GM23338 (cell line): Measurements from ENCODE around the gene SAC3D1. TPM values are rescaled to one million over a fixed set of nuclear protein-coding genes. Genes with fewer than 3 reads are reported as not detected.

ENCODE experiments used
- ATAC-seq: fragments of 200-7000 bp; cut with Tn5 transposase; 3 replicates; pipeline ENCODE4 v1.9.1; 2020
- DNase-seq: peaks from one replicate; pipeline ENCODE4 v3.0.0-alpha.2; 2015; ENCODE audit warnings: low spot score
- H2AFZ ChIP-seq: fragments of 200-600 bp; sonication (generic); 2 replicates; pipeline ENCODE4 v1.8.0; 2016; ENCODE audit warnings: antibody characterized with exemption, mild to moderate bottlenecking, moderate library complexity
- H3F3A ChIP-seq: fragments of 200-600 bp; sonication (generic); replicated peaks from 2 replicates; pipeline ENCODE4 v1.8.0; 2017; ENCODE audit warnings: antibody characterized with exemption, mixed run types, low read depth
- H3K27ac ChIP-seq: fragments of 200-600 bp; sonication (generic); 2 replicates; pipeline ENCODE4 v1.6.1; 2016; ENCODE audit warnings: low read depth
- H3K27me3 ChIP-seq: fragments of 200-600 bp; sonication (generic); 2 replicates; pipeline ENCODE4 v1.8.0; 2016; ENCODE audit warnings: mild to moderate bottlenecking, mixed run types, moderate library complexity; ENCODE audit not compliant: insufficient read depth
- H3K36me3 ChIP-seq: fragments of 200-600 bp; sonication (generic); 2 replicates; pipeline ENCODE4 v1.8.0; 2016; ENCODE audit warnings: mild to moderate bottlenecking; ENCODE audit not compliant: insufficient read depth
- H3K4me1 ChIP-seq: fragments of 200-600 bp; sonication (generic); 2 replicates; pipeline ENCODE4 v1.8.0; 2016; ENCODE audit warnings: mild to moderate bottlenecking, moderate library complexity; ENCODE audit not compliant: insufficient read depth
- H3K4me2 ChIP-seq: fragments of 200-600 bp; sonication (generic); 2 replicates; pipeline ENCODE4 v1.7.1; 2017; ENCODE audit warnings: mixed run types
- H3K4me3 ChIP-seq: fragments of 200-600 bp; sonication (generic); 2 replicates; pipeline ENCODE4 v1.6.1; 2016; ENCODE audit warnings: mixed run types
- H3K79me2 ChIP-seq: fragments of 200-600 bp; sonication (generic); replicated peaks from 2 replicates; pipeline ENCODE4 v1.8.0; 2017; ENCODE audit warnings: mild to moderate bottlenecking; ENCODE audit not compliant: insufficient read depth
- H3K9me2 ChIP-seq: fragments of 200-600 bp; sonication (generic); 2 replicates; pipeline ENCODE4 v1.8.0; 2017; ENCODE audit not compliant: insufficient read depth
- H4K20me1 ChIP-seq: fragments of 200-600 bp; sonication (generic); replicated peaks from 2 replicates; pipeline ENCODE4 v1.8.0; 2017; ENCODE audit warnings: mild to moderate bottlenecking; ENCODE audit not compliant: insufficient read depth
- H3K27ac Mint-ChIP-seq: 2 replicates; pipeline ENCODE4 v1.8.0; 2020; ENCODE audit warnings: inconsistent platforms, mild to moderate bottlenecking, moderate library complexity, mixed read lengths
- H3K27me3 Mint-ChIP-seq: 3 replicates; pipeline ENCODE4 v1.8.0; 2022; ENCODE audit warnings: low read depth, mild to moderate bottlenecking, moderate library complexity, mixed read lengths, inconsistent platforms; ENCODE audit not compliant: insufficient read depth, poor library complexity
- H3K36me3 Mint-ChIP-seq: 3 replicates; pipeline ENCODE4 v1.8.0; 2021; ENCODE audit warnings: low read depth, mild to moderate bottlenecking, inconsistent platforms, moderate library complexity, mixed read lengths
- H3K4me1 Mint-ChIP-seq: 3 replicates; pipeline ENCODE4 v1.8.0; 2020; ENCODE audit warnings: mild to moderate bottlenecking, inconsistent platforms, mixed read lengths
- H3K4me3 Mint-ChIP-seq: 3 replicates; pipeline ENCODE4 v1.8.0; 2021; ENCODE audit warnings: moderate library complexity, mild to moderate bottlenecking, inconsistent platforms, mixed read lengths
- H3K9me3 Mint-ChIP-seq: 3 replicates; pipeline ENCODE4 v1.8.0; 2020; ENCODE audit warnings: moderate library complexity, mild to moderate bottlenecking, inconsistent platforms, mixed read lengths
- EZH2phosphoT487 ChIP-seq: fragments of 200-600 bp; sonication (generic); IDR thresholded peaks from one replicate; pipeline ENCODE4 v1.8.1; 2018; ENCODE audit warnings: antibody characterized with exemption; ENCODE audit not compliant: unreplicated experiment
- STAT1 ChIP-seq: IDR thresholded peaks from one replicate; pipeline ENCODE4 v1.6.1; 2016; ENCODE audit warnings: antibody characterized with exemption; ENCODE audit not compliant: unreplicated experiment
- ZNF114 ChIP-seq: fragments of 250-450 bp; sonication (Bioruptor Pico); IDR thresholded peaks from 2 replicates; pipeline ENCODE4 v1.5.0; 2020; ENCODE audit warnings: mild to moderate bottlenecking, moderate library complexity
- ZNF331 ChIP-seq: fragments of 250-450 bp; sonication (Bioruptor Pico); IDR thresholded peaks from 2 replicates; pipeline ENCODE4 v1.5.0; 2020; ENCODE audit warnings: low read depth, mild to moderate bottlenecking, moderate library complexity
- polyA plus RNA-seq: library from polyadenylated mRNA; unstranded; fragments of >200 nt; fragmentation: Nextera tagmentation; extraction: Ambion mirVana; gene quantifications from 2 replicates; pipeline ENCODE4 v1.2.1, GENCODE V29; 2016
- total RNA-seq: library from RNA; depleted of rRNA; stranded (reverse); fragments of >200 nt; shearing (Covaris generic); gene quantifications from 2 replicates; pipeline ENCODE4 v1.2.3, GENCODE V29; 2014
- TF ChIP-seq, protein P1 (sequence below): IDR thresholded peaks from one replicate; pipeline ENCODE4 v1.6.1; 2018; ENCODE audit warnings: antibody characterized with exemption; ENCODE audit not compliant: unreplicated experiment
- TF ChIP-seq, protein P2 (sequence below), 2 experiments: fragments of 200-600 bp in 1 of 2; sonication (generic) in 1 of 2; conservative IDR thresholded peaks; 2 replicates each; pipeline versions ENCODE4 v1.5.1 to v1.6.1; 2016 to 2017; ENCODE audit warnings: antibody characterized with exemption in 2 of 2, low read depth in 2 of 2, mild to moderate bottlenecking in 2 of 2, moderate library complexity in 1 of 2
- TF ChIP-seq, protein P3 (sequence below): IDR thresholded peaks from 2 replicates; pipeline ENCODE4 v1.6.1; 2016; ENCODE audit warnings: antibody characterized with exemption
- TF ChIP-seq, protein P4 (sequence below): fragments of 250-450 bp; sonication (Bioruptor Pico); IDR thresholded peaks from 2 replicates; pipeline ENCODE4 v1.5.0; 2020; ENCODE audit warnings: mild to moderate bottlenecking, moderate library complexity

Gene SAC3D1
- total and polyA plus RNA-seq, 2 experiments from 2014 or later: 21.6 to 30.3 TPM

DNA sequence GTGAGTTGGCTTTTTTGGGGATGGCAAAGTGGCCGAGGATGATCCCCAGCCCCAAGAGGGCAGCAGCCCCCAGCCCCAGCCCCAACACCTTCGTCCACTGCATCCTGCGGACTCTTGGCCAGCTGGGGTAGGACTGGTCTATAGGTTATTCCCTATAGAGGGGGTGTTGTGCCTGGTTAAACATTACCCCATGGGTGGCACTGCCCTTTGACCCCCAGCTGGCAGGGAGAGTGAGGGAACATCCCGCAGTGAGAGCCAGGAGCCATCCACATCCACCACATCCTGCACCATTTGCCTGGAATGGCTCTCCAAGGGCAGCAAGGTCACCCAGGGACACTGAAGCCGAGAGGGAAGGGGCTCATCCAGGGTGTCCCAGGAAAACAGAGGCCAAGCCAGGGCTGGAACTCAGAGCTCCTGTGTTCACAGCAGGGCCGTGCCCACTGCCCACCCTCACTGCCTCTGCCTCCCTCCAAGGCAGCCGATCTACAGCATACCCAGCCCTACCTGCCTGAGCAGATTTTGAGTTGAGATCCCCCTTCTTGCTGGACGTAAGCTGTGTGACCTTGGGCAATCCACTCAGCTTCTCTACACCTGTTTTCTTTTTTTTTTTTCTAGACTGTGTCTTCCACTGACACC, 17.5 kb downstream of the SAC3D1 start, which contains the start of gene NAALADL1 (continued):
- TF ChIP-seq, protein P1, sequence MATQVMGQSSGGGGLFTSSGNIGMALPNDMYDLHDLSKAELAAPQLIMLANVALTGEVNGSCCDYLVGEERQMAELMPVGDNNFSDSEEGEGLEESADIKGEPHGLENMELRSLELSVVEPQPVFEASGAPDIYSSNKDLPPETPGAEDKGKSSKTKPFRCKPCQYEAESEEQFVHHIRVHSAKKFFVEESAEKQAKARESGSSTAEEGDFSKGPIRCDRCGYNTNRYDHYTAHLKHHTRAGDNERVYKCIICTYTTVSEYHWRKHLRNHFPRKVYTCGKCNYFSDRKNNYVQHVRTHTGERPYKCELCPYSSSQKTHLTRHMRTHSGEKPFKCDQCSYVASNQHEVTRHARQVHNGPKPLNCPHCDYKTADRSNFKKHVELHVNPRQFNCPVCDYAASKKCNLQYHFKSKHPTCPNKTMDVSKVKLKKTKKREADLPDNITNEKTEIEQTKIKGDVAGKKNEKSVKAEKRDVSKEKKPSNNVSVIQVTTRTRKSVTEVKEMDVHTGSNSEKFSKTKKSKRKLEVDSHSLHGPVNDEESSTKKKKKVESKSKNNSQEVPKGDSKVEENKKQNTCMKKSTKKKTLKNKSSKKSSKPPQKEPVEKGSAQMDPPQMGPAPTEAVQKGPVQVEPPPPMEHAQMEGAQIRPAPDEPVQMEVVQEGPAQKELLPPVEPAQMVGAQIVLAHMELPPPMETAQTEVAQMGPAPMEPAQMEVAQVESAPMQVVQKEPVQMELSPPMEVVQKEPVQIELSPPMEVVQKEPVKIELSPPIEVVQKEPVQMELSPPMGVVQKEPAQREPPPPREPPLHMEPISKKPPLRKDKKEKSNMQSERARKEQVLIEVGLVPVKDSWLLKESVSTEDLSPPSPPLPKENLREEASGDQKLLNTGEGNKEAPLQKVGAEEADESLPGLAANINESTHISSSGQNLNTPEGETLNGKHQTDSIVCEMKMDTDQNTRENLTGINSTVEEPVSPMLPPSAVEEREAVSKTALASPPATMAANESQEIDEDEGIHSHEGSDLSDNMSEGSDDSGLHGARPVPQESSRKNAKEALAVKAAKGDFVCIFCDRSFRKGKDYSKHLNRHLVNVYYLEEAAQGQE: no peak
- TF ChIP-seq, protein P2, sequence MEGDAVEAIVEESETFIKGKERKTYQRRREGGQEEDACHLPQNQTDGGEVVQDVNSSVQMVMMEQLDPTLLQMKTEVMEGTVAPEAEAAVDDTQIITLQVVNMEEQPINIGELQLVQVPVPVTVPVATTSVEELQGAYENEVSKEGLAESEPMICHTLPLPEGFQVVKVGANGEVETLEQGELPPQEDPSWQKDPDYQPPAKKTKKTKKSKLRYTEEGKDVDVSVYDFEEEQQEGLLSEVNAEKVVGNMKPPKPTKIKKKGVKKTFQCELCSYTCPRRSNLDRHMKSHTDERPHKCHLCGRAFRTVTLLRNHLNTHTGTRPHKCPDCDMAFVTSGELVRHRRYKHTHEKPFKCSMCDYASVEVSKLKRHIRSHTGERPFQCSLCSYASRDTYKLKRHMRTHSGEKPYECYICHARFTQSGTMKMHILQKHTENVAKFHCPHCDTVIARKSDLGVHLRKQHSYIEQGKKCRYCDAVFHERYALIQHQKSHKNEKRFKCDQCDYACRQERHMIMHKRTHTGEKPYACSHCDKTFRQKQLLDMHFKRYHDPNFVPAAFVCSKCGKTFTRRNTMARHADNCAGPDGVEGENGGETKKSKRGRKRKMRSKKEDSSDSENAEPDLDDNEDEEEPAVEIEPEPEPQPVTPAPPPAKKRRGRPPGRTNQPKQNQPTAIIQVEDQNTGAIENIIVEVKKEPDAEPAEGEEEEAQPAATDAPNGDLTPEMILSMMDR (conservative IDR thresholded peaks at IDR 0.05; ENCODE audit: low read depth in 2 of 2): no peak
- TF ChIP-seq, protein P3, sequence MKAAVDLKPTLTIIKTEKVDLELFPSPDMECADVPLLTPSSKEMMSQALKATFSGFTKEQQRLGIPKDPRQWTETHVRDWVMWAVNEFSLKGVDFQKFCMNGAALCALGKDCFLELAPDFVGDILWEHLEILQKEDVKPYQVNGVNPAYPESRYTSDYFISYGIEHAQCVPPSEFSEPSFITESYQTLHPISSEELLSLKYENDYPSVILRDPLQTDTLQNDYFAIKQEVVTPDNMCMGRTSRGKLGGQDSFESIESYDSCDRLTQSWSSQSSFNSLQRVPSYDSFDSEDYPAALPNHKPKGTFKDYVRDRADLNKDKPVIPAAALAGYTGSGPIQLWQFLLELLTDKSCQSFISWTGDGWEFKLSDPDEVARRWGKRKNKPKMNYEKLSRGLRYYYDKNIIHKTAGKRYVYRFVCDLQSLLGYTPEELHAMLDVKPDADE: no peak
- TF ChIP-seq STAT1 (no peak), EZH2phosphoT487 (no peak), ZNF331 (no peak)

DNA sequence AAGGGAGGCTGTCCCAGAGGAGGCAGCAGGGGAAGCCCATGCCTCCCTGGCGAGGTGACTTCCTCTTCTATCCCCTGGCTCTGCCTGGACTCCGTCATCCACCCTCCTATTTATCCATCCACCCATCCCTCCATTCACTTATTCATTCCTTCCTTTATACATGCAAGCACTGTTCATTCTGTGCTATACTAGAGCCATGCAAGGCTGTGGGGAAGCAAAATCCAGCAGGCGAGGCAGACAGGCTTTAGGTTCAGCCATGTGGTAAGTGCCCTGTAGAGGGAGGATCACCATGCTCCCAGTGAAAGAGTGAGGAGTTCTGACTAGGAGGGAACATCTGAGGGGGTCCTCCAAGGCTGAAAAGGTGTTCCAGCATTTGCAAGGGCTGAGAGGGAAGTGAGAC, 18.5 kb downstream of the SAC3D1 start:
- no peaks in the 10 kb centered on the region for H3K27me3 ChIP-seq
- no peaks in the 10 kb centered on the region for H3F3A ChIP-seq
- H3K4me2 ChIP-seq: no peak overlapping the region
- ATAC-seq: no peak
- no peak overlapping the region for H3K27ac Mint-ChIP-seq
- H3K36me3 Mint-ChIP-seq: no peaks in the 10 kb centered on the region
- no peaks in the 10 kb centered on the region for H3K9me3 Mint-ChIP-seq
- H3K27me3 Mint-ChIP-seq: peaks cover 9% of the 10 kb centered on the region
- H3K27ac ChIP-seq: no peak overlapping the region
- no peak overlapping the region for H3K4me3 ChIP-seq
- no peaks in the 10 kb centered on the region for H3K9me2 ChIP-seq
- no peaks in the 10 kb centered on the region for H3K36me3 ChIP-seq
- no peaks in the 10 kb centered on the region for H4K20me1 ChIP-seq
- H3K79me2 ChIP-seq: no peaks in the 10 kb centered on the region
- no peaks in the 10 kb centered on the region for H3K4me1 ChIP-seq
- H2AFZ ChIP-seq: no peak overlapping the region
- no peak for DNase-seq
- H3K4me1 Mint-ChIP-seq: peaks cover 4% of the 10 kb centered on the region
- no peak overlapping the region for H3K4me3 Mint-ChIP-seq
- no peak for TF ChIP-seq STAT1
- TF ChIP-seq, protein P4, sequence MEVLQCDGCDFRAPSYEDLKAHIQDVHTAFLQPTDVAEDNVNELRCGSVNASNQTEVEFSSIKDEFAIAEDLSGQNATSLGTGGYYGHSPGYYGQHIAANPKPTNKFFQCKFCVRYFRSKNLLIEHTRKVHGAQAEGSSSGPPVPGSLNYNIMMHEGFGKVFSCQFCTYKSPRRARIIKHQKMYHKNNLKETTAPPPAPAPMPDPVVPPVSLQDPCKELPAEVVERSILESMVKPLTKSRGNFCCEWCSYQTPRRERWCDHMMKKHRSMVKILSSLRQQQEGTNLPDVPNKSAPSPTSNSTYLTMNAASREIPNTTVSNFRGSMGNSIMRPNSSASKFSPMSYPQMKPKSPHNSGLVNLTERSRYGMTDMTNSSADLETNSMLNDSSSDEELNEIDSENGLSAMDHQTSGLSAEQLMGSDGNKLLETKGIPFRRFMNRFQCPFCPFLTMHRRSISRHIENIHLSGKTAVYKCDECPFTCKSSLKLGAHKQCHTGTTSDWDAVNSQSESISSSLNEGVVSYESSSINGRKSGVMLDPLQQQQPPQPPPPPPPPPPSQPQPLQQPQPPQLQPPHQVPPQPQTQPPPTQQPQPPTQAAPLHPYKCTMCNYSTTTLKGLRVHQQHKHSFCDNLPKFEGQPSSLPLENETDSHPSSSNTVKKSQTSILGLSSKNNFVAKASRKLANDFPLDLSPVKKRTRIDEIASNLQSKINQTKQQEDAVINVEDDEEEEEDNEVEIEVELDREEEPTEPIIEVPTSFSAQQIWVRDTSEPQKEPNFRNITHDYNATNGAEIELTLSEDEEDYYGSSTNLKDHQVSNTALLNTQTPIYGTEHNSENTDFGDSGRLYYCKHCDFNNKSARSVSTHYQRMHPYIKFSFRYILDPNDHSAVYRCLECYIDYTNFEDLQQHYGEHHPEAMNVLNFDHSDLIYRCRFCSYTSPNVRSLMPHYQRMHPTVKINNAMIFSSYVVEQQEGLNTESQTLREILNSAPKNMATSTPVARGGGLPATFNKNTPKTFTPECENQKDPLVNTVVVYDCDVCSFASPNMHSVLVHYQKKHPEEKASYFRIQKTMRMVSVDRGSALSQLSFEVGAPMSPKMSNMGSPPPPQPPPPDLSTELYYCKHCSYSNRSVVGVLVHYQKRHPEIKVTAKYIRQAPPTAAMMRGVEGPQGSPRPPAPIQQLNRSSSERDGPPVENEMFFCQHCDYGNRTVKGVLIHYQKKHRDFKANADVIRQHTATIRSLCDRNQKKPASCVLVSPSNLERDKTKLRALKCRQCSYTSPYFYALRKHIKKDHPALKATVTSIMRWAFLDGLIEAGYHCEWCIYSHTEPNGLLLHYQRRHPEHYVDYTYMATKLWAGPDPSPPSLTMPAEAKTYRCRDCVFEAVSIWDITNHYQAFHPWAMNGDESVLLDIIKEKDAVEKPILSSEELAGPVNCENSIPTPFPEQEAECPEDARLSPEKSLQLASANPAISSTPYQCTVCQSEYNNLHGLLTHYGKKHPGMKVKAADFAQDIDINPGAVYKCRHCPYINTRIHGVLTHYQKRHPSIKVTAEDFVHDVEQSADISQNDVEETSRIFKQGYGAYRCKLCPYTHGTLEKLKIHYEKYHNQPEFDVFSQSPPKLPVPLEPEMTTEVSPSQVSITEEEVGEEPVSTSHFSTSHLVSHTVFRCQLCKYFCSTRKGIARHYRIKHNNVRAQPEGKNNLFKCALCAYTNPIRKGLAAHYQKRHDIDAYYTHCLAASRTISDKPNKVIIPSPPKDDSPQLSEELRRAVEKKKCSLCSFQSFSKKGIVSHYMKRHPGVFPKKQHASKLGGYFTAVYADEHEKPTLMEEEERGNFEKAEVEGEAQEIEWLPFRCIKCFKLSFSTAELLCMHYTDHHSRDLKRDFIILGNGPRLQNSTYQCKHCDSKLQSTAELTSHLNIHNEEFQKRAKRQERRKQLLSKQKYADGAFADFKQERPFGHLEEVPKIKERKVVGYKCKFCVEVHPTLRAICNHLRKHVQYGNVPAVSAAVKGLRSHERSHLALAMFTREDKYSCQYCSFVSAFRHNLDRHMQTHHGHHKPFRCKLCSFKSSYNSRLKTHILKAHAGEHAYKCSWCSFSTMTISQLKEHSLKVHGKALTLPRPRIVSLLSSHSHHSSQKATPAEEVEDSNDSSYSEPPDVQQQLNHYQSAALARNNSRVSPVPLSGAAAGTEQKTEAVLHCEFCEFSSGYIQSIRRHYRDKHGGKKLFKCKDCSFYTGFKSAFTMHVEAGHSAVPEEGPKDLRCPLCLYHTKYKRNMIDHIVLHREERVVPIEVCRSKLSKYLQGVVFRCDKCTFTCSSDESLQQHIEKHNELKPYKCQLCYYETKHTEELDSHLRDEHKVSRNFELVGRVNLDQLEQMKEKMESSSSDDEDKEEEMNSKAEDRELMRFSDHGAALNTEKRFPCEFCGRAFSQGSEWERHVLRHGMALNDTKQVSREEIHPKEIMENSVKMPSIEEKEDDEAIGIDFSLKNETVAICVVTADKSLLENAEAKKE (CRISPR knock-in tag): no peak
- no peak for TF ChIP-seq ZNF114 (CRISPR knock-in tag)
